Measurements from ENCODE around the gene TRAF4.

TRAF4 gene, protein sequence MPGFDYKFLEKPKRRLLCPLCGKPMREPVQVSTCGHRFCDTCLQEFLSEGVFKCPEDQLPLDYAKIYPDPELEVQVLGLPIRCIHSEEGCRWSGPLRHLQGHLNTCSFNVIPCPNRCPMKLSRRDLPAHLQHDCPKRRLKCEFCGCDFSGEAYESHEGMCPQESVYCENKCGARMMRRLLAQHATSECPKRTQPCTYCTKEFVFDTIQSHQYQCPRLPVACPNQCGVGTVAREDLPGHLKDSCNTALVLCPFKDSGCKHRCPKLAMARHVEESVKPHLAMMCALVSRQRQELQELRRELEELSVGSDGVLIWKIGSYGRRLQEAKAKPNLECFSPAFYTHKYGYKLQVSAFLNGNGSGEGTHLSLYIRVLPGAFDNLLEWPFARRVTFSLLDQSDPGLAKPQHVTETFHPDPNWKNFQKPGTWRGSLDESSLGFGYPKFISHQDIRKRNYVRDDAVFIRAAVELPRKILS

DNA sequence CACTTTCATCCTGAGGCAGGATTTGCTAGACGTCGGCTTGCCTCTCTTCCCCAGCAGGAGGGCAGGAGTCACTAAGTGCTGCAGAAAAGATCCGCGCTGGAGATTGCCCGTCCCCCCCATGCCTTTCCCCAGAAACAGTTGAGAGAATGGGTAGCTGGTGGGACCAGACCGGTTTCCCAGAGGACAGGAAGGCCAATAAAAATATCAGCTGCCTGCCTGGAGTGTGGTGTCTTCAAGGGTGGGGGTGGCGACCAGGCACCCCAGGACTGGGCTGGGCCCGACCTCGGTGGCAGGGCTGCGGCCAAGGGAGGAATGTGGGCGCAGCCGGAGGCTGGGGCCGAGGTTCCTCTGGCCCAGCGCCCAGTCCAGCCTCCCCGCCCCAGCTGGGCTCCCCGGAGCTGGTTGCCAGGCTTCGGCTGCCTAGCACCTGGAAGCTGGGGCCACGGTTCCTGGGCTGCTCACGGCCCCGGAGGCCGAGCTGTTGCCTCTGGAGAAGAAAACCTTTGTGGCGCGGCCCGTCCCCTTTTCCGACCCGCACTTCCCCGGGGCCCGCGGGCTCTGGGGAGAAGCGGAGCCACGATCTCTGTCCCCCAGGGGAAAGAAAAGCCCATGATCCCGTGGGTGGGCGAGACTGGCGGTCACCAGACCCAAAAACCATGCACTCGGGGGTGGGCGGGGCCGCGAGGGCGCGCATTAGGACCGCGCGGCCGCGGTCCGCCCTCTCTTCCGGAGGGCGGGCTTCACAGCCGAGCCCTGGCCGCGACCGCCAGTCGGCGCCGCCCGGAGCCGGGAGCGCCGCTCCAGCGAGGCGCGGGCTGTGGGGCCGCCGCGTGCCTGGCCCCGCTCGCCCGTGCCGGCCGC is at the start of gene TRAF4:
Gene TRAF4 (plus strand): TSS at position 769 of the 861 bp plus-strand sequence. CDS start 102 bp downstream, outside the sequence.
- H3K9me3 ChIP-seq (ENCODE audit: control insufficient read depth, low read length): no peaks in the 10 kb centered on the region
- H3K36me3 ChIP-seq (ENCODE audit: control insufficient read depth, insufficient read depth, low read length, severe bottlenecking): peaks cover 19% of the 10 kb centered on the region
- peaks cover 30% of the 10 kb centered on the region for H3K4me1 ChIP-seq (ENCODE audit: control insufficient read depth, insufficient read depth, low read length)
- DNase-seq (ENCODE audit: low read depth): peak; percentile 94
- H3K4me3 ChIP-seq (ENCODE audit: low read length): peak within 1 kb of the TSS; percentile 84
- H3K27me3 ChIP-seq (replicated peaks; ENCODE audit: control insufficient read depth, insufficient read depth, low read length): no peaks in the 10 kb centered on the region
- peak within 1 kb of the TSS; percentile 87 for H3K9ac ChIP-seq (ENCODE audit: low read length)

DNA sequence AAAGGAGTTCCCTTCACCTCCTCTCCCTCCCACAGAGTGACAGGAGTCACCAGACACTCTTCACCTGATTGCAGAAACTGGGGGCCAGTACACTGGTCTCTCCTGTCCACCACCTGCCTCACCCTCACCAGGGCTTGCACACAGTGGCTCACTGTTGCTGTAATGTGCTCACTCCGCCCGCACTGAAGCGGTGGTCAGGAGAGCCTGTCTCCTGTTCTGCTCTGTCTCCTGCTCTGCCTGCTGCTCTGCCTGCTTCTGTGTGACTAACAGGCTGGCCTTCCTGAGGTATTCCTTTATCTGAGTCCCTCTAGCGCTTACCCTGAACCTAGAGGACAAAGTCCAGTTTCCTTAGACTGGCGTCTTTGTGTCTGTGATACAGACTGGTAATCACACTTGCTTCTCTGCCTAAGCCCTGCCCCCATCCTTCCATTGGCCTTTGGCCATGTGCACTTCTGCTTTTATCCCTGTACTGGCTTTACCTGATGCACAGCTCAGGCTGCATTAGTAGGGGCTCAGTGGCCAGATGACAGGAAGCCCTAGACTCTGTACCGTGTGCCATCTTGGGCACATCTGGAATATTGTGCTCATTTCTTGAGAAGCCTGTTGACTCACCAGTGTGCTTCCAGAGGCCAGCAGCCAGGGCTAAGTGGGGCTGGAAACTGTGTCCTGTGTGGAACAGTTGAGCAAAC is 45.4 kb upstream of the TRAF4 start:
- Histone ChIP-seq H3K9me3 (ENCODE audit: control insufficient read depth, low read length) (no peaks in the 10 kb centered on the region), H3K4me1 (ENCODE audit: control insufficient read depth, insufficient read depth, low read length) (peaks cover 11% of the 10 kb centered on the region), H3K36me3 (ENCODE audit: control insufficient read depth, insufficient read depth, low read length, severe bottlenecking) (peaks cover 99% of the 10 kb centered on the region), H3K9ac (ENCODE audit: low read length) (no peak overlapping the region), H3K27me3 (replicated peaks; ENCODE audit: control insufficient read depth, insufficient read depth, low read length) (no peaks in the 10 kb centered on the region), H3K4me3 (ENCODE audit: low read length) (no peak overlapping the region)
- no peak for DNase-seq (ENCODE audit: low read depth)

GRCh38 chr17:28700278-28700677 is 43.5 kb upstream of the TRAF4 start:
- H3K9ac ChIP-seq (ENCODE audit: low read length): no peak overlapping the region
- H3K4me1 ChIP-seq (ENCODE audit: control insufficient read depth, insufficient read depth, low read length): peaks cover 4% of the 10 kb centered on the region
- no peaks in the 10 kb centered on the region for H3K27me3 ChIP-seq (replicated peaks; ENCODE audit: control insufficient read depth, insufficient read depth, low read length)
- no peak for DNase-seq (ENCODE audit: low read depth)
- H3K36me3 ChIP-seq (ENCODE audit: control insufficient read depth, insufficient read depth, low read length, severe bottlenecking): peaks cover 96% of the 10 kb centered on the region
- no peaks in the 10 kb centered on the region for H3K9me3 ChIP-seq (ENCODE audit: control insufficient read depth, low read length)
- no peak overlapping the region for H3K4me3 ChIP-seq (ENCODE audit: low read length)

DNA sequence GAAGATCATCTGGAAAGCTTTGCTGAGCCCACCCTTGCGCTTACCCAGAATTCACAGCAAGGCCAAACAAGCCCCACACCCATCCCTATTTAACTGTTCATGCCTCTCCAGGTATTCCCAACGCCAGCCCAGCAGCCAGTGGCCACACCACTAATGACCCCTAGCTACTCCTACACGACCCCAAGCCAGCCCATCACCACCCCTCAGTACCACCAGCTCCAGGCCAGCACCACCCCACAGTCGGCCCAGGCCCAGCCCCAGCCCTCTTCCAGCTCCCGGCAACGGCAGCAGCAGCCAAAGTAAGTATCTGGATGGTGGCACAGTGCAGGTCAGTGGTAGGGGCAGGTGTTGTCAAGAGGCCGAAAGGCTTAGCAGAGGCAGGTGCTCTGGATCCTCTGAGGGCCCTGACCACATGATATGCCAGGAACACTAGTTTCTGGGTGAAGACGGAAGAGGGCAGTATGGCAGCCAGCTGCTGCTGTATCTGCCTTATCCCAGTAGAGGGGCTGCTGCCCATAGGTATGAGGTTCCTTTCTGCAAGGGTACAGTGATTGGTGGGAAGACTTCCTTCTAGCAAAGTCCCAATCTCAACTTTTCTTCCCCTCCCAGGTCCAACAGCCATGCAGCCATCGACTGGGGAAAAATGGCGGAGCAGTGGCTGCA is 42.9 kb upstream of the TRAF4 start:
- H3K36me3 ChIP-seq (ENCODE audit: control insufficient read depth, insufficient read depth, low read length, severe bottlenecking): peaks cover 90% of the 10 kb centered on the region
- no peaks in the 10 kb centered on the region for H3K27me3 ChIP-seq (replicated peaks; ENCODE audit: control insufficient read depth, insufficient read depth, low read length)
- H3K4me1 ChIP-seq (ENCODE audit: control insufficient read depth, insufficient read depth, low read length): peaks cover 8% of the 10 kb centered on the region
- no peak overlapping the region for H3K4me3 ChIP-seq (ENCODE audit: low read length)
- no peak for DNase-seq (ENCODE audit: low read depth)
- H3K9ac ChIP-seq (ENCODE audit: low read length): no peak overlapping the region
- H3K9me3 ChIP-seq (ENCODE audit: control insufficient read depth, low read length): no peaks in the 10 kb centered on the region

GRCh38 chr17:28702026-28702751 is 41.6 kb upstream of the TRAF4 start:
- H3K4me1 ChIP-seq (ENCODE audit: control insufficient read depth, insufficient read depth, low read length): peaks cover 11% of the 10 kb centered on the region
- no peaks in the 10 kb centered on the region for H3K27me3 ChIP-seq (replicated peaks; ENCODE audit: control insufficient read depth, insufficient read depth, low read length)
- H3K9me3 ChIP-seq (ENCODE audit: control insufficient read depth, low read length): no peaks in the 10 kb centered on the region
- H3K9ac ChIP-seq (ENCODE audit: low read length): no peak overlapping the region
- H3K36me3 ChIP-seq (ENCODE audit: control insufficient read depth, insufficient read depth, low read length, severe bottlenecking): peaks cover 77% of the 10 kb centered on the region
- DNase-seq (ENCODE audit: low read depth): no peak
- no peak overlapping the region for H3K4me3 ChIP-seq (ENCODE audit: low read length)

- H3K36me3 ChIP-seq (ENCODE audit: control insufficient read depth, insufficient read depth, low read length, severe bottlenecking): peaks cover 72% of the 10 kb centered on the region
- H3K9me3 ChIP-seq (ENCODE audit: control insufficient read depth, low read length): no peaks in the 10 kb centered on the region
- no peak for DNase-seq (ENCODE audit: low read depth)
- no peak overlapping the region for H3K9ac ChIP-seq (ENCODE audit: low read length)
- H3K4me1 ChIP-seq (ENCODE audit: control insufficient read depth, insufficient read depth, low read length): peaks cover 11% of the 10 kb centered on the region
- H3K4me3 ChIP-seq (ENCODE audit: low read length): no peak overlapping the region
- no peaks in the 10 kb centered on the region for H3K27me3 ChIP-seq (replicated peaks; ENCODE audit: control insufficient read depth, insufficient read depth, low read length)
Measured at GRCh38 chr17:28702752-28703150, 41.1 kb upstream of the TRAF4 start.

DNA sequence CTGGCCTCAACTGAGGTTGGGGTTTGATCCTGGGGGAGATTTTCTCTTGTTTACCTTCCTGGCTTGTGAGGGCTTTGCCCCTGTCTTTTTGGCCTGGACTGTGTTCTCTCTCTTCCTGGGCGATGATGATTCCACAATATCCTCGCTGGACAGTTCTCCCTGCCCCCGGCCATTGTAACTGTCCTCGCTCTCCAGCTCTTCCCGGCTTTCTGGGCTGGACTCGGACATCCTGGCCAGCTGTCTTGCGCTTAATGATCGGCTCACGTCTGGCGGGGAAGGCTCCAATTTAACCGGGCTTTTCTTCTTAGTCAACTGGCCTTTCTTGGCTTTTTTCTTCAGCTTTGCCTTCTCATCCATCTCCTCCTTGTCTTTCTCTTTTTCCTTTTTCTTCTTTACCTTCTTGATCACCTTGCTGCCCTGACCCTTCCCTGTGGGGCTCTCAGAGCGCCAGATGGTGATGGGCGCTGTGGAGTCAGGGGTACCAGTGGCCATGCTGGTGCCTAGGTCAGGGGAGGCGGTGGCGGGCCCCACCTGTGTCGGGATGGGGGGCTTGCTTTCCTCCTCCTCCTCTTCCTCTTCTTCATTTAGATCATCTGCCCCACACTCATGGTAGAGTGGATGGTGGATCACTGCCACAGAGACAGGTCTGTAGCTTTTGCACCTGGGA is 40.1 kb upstream of the TRAF4 start:
- H3K36me3 ChIP-seq (ENCODE audit: control insufficient read depth, insufficient read depth, low read length, severe bottlenecking): peaks cover 62% of the 10 kb centered on the region
- no peaks in the 10 kb centered on the region for H3K9me3 ChIP-seq (ENCODE audit: control insufficient read depth, low read length)
- H3K27me3 ChIP-seq (replicated peaks; ENCODE audit: control insufficient read depth, insufficient read depth, low read length): no peaks in the 10 kb centered on the region
- peaks cover 11% of the 10 kb centered on the region for H3K4me1 ChIP-seq (ENCODE audit: control insufficient read depth, insufficient read depth, low read length)
- H3K9ac ChIP-seq (ENCODE audit: low read length): no peak overlapping the region
- DNase-seq (ENCODE audit: low read depth): no peak
- H3K4me3 ChIP-seq (ENCODE audit: low read length): no peak overlapping the region

GRCh38 chr17:28704219-28704858 is 39.5 kb upstream of the TRAF4 start:
- peaks cover 56% of the 10 kb centered on the region for H3K36me3 ChIP-seq (ENCODE audit: control insufficient read depth, insufficient read depth, low read length, severe bottlenecking)
- H3K27me3 ChIP-seq (replicated peaks; ENCODE audit: control insufficient read depth, insufficient read depth, low read length): no peaks in the 10 kb centered on the region

GRCh38 chr17:28705074-28705659 is 38.6 kb upstream of the TRAF4 start:
- H3K27me3 ChIP-seq (replicated peaks; ENCODE audit: control insufficient read depth, insufficient read depth, low read length): no peaks in the 10 kb centered on the region
- H3K4me3 ChIP-seq (ENCODE audit: low read length): no peak overlapping the region
- H3K4me1 ChIP-seq (ENCODE audit: control insufficient read depth, insufficient read depth, low read length): peaks cover 11% of the 10 kb centered on the region
- no peak overlapping the region for H3K9ac ChIP-seq (ENCODE audit: low read length)
- no peak for DNase-seq (ENCODE audit: low read depth)
- no peaks in the 10 kb centered on the region for H3K9me3 ChIP-seq (ENCODE audit: control insufficient read depth, low read length)
- H3K36me3 ChIP-seq (ENCODE audit: control insufficient read depth, insufficient read depth, low read length, severe bottlenecking): peaks cover 47% of the 10 kb centered on the region

More at GRCh38 chr17:28704219-28704858, 39.5 kb upstream of the TRAF4 start:
- no peaks in the 10 kb centered on the region for H3K9me3 ChIP-seq (ENCODE audit: control insufficient read depth, low read length)
- peaks cover 11% of the 10 kb centered on the region for H3K4me1 ChIP-seq (ENCODE audit: control insufficient read depth, insufficient read depth, low read length)
- H3K4me3 ChIP-seq (ENCODE audit: low read length): no peak overlapping the region
- no peak overlapping the region for H3K9ac ChIP-seq (ENCODE audit: low read length)
- DNase-seq (ENCODE audit: low read depth): no peak

Data from adipocyte (in vitro differentiated cells).